ENCODE data around the gene SEC31B.

SEC31B gene

DNA sequence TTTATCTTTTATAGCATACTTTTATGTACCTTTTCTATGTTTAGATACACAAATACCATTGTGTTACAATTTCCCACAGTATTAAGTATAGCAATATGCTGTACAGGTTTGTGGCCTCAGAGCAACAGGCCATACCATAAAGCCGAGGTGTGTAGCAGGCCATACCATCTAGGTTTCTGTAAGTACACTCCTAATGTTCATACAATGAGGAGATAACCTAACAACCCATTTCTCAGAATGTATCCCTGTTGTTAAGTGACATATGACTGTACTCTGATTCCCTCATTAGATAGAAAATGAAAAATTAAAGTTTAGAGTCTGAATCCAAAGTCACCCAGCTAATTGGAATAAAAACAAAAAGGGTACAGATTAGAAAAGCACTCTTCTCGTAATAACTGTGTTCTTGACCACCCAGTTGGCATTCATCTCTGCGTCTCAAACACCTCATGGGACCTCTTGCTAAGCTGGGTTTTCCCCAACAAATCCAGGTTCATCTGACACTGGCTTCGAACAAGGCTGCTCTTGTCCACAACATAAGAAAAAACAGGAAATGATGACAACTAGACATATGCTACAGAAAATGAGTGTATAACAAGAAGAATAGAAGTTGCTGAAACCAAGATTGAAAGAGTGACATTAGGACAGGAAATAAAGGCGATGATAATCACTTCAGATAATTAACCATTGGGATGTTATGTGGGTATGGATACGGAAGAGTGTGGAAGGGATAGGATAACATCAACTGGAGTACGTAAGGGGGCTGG, 8.6 kb upstream of the SEC31B start:
- no peak for DNase-seq

DNA sequence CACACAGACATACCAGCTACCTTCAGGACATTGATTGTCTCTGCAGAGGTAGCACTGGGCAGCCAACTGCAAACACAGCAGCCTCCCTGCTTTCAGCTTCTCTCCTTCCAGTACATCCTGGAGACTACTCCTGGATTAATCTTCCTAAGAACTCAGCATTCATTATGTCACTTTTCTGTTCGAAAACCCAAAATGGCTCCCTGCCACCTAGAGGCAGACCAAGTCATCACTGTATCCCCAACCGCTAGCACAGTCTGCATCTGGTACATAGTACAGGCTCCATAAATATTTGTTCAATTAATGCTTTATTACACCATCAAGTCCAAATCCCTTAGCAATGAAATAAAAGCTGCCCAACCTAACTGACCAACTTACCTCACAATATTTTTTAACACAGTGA, 5.0 kb upstream of the SEC31B start:
- DNase-seq, result no peak

DNA sequence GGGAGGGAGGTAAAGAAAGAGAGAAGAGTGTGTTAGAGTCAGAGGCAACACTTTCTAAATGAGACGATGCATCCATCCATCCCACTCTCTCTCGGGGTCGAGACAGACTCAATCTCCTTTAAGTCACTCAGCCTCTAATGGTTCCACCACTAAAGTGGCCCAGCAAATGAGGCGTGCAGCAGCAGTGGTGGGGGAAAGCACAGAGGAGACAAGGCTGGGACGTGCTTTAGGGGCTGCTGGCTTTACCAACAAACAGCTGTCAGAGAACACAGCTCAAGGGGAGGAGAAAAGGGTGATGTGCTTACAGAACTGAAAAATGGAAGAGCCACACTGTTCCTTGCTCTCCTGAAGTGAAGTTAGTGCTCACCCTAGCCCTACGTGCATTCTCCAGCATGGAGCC, 4.5 kb upstream of the SEC31B start:
- DNase-seq, result no peak

DNA sequence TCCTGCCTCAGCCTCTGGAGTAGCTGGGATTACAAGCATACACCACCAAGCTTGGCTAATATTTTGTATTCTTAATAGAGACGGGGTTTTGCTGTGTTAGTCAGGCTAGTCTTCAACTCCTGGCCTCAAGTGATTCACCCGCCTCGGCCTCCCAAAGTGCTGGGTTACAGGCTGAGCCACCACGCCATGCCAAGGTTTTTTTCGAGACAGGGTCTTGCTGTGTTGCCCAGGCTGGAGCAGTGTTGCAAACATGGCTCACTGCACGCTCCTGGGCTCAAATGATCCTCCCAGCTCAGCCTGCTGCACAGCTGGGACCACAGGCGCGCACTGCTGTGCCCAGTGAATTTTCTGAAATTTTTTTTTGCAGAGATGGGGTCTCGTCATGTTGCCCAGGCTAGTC, 3.3 kb upstream of the SEC31B start:
- no peak for DNase-seq

DNA sequence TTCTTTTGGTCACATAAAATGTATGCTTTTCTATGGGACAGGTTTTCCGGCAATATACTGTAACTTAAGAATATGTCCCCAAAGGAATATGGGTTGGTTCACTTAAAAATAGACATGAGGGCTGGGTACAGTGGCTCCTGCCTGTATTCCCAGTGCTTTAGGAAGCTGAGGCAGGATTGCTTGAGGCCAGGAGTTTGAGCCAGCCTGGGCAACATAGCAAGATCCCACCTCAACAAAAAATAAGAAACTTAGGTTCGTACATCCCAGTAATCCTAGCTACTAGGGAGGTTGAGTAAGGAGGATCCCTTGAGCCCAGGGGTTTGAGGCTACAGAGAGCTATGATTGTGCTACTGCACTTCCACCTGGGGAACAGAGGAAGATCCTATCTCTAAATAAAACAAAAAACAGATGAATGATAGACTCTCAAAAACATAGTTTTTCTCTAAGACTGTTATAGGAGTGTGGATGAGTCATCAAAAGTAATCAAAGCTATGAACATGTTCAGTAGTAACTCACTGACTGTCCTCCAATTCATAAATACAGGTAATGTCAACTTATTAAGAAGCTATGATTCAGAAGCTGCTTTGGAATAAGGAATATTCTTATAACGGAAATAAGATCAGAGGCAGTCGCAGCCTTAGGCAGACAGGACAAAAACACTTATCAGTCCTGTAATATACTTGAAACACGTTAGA, 2.6 kb upstream of the SEC31B start:
- DNase-seq, result no peak

DNA sequence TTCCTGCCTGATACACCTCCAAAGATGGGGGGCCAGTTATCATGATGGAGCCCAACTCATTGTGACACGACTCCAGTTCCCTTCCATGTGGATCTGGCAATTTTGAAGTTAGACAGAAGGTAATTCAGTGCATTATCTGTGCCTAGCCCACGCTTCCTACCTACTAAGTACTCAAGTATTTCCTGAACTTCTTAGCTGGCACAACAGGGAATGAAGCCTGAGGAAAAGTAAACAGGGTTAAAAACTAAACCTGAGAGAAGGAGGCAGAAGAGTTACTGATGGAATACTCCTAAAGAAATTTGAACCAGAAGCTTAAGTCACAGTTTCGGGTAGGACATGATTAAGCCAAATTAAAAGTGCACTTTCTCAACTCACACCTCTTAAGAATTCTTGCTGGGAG, 1.1 kb upstream of the SEC31B start:
- no peak for DNase-seq

DNA sequence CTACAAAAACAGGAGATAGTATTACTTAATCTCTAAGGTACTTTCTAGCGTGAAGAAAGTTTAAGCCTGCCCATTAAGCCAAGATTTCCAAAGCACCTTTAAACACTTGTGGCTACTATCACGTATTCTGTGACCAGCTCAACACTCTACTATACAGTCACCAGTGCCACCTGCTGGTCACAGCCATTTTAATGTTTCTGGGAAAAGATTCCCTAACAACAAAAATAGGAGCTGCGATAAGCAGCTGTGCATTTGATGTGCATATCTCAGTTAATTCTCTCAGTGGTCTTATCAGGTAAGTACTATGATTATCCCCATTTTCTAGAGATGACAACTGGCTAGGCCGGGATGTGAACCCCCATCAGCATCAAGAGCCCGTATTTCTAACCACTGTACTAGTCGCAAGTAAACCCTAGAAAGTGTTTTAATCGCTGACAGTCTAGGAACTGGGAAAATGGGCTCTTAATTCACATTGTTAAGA, 860 bp downstream of the SEC31B start:
- DNase-seq, result peak; percentile 77

DNA sequence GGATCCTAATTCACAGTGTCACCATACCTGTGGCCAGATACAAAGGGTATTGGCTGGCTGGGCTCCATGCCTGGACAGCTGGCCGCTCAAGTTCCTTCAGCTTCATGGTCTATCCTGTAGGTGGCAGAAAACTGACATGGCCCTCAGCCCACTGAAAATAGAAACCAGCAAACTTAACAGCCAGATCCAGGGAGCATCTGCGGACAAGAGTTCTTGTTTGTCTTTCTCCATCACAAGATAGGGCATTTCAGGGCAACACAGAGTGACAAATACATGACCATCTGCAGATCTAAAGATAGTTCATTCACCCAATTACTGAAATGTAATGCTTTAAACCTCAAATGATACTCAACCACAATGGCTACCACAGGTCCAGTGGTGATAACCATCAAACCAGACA, 2.8 kb downstream of the SEC31B start:
- DNase-seq, result no peak

DNA sequence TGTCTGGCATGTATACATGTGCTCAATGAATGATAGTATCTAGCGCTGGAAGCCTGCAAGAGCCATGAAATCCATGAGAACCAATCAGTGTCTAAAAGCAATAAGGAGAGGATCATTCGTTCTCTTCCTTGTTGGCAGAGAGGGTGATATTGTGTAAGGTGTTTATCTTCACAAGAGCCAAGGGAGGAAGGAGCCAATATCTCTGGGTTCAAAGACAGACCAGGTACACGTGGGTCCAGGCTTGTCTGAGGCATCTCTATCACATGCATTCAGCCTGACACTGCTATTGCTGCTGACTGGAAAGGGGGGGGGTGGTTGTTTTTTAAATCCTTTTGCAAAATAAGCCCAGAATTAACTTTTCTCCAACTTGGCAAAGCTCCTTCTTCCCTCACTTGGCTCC, 4.0 kb downstream of the SEC31B start:
- no peak for DNase-seq

DNA sequence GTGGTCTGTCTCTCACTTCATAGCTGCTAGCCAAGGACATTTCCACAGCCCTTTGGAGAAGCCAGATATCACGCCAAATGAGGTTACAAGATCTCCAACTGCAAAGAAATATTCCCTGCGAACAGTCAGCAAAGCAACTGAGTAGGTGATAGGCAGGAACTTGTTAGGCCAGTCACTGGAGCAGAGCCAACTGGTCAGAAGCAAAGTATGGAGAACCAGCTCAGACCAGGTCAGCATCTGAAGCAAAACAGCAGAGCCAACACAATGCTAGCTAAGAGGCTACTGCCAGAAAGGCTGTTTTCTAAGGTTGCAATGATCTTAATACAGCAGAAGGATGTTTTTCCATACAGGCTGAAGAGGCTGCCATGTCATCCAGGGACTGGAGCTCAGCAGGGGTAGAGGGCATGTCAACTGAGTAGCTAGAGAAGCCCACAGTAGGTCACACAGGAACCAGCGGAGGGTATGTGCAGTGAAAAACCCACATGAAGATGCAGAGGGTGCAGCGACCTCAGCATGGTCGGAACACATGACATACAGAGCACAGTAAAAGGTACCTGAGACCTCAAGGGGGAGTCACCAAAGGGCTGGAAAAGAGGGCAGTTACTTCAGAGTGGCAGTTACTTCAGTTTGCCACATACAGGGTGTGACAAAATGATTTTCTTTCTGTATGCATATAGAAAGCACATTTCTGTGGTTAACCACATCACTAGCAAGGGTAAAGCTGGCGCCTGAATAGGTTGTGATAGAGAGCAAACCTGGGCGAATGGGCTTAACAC, 8.9 kb downstream of the SEC31B start:
- peak; percentile 76 for DNase-seq

DNA sequence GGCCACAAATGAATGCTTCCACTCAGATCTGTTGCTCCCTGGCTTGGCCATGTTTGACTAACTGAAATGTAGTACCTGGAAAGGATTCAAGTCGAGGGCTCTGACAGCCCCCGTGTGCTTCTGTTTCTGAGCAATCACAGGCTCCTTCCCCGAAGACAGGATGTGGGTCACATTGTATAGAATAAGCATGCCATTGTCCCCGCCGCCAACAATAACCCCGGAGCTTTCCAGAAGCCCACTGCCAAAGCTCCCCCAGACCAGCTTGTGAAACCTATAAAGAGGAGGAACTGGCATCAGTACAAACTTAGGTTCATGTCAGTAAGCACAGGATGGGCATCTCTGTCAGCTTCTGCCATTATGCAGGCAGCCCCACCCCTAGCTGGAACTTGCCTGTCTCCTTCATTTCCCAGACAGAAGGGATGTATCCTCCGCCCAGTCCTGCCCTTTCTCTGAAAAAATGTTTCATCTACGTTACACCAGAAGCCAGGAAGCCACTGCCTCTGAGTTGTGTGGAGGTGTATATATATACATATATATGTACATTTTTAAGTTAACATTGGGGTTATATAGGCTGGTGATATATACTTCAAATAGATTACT, 10.3 kb downstream of the SEC31B start:
- DNase-seq, result peak; percentile 77

DNA sequence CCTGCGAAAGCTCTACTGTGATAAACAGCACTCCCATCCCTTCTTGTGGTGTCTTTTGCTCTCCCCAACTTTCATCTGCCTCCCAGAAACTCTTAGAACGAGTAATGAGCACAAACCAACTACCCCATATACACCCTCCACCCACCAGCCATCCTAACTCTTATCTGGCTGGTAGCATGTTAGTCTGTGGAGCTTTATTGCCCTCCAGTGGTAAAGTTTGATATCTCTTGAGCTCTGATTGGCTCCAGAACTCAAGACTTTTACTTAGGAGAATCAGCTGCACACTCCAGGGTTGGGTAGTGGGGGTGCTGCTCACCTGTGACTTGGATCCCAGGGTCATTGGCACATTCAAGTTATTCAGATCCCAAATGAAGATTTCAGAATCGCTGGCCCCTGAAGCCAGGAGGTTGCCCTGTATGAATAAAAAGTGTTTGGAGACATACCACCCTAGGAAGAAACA, 10.9 kb downstream of the SEC31B start:
- DNase-seq, result no peak

DNA sequence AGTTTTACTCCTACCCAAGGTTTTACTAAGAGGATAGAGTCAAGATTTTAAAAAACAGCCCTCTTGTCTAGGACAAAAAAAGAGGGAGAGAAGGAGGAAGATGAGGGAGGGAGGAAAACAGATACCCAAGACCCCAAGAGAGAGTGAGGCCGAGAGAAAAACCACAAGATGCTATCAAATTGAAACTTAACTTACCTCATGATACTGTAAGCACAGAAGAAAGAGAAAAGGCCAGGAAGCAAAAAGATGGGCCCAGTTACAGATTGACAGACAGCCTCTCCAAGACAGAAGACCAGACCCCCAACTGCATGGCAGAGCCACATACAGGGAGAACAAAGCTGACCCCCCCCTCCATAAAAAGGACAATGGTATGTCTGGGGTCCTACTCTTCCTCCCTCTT, 11.4 kb downstream of the SEC31B start:
- no peak for DNase-seq

DNA sequence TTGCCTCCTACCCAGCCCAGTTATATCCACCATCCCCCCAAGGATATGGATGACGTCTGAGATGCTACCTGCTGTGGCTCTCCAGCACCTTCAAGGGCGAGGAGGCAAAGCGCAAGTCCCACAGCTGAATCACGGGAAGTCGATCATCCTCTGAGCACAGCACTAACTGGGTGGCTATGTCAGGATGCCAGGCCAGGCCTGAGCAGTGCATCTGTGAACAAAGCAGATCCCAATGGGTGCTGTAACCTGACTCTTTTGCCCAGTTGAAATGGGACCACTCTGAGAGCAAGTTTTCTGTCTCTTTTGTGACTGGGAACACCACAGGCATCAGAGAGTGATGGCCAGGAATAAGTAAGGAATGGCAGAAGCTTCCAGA, 12.3 kb downstream of the SEC31B start:
- DNase-seq, result no peak

DNA sequence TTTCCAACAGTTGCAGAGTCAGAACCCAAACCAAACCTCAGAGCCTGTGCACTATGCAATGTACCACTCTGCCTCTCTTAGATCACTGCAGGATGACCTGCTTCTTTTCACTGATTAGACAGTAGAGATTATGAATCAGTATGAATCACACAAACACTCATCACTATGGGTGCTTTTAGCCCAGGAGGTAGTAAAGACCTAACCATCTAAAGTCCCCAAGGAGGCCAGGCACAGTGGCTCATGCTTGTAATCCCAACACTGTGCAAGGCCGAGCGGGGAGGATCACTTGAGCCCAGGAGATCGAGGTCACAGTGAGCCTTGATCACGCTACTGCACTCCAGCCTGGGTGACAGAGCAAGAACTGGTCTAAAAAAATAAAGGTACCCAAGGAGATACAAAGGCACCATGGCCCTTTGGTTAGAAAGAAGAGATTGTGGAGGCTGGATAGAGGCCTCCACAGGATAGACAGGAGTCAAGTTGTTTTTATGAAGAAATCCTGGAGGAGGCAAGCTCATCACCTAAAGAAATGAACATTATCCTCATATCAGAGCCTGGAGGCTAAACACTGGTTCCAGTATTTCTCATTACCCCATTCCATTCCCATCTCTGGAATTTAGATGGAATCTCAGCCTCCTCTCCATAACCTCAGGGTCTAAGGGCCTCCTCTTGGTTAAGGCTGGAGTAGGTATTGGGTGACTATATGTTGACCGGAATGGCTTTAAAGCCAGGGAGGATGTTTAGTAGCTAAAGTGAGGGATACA, 12.9 kb downstream of the SEC31B start:
- DNase-seq, result no peak

DNA sequence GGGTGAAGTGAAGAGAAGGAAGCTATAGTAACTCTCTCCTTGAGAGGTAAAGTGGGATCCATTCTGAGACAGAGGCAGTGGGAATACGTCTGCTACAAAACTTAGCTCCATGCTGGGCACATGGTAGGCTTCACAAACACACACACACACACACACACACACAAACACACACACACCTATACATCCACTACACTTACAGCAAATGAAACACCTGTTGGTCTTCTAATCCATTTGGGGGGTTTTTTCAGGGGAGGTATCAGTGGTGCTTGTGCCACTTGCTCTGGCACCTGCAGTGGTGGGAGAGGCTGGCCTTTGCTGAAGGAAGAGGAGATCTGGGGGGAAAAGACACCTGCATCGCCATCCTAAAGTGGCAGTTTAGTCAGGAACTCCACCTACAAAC, 14.5 kb downstream of the SEC31B start:
- no peak for DNase-seq

DNA sequence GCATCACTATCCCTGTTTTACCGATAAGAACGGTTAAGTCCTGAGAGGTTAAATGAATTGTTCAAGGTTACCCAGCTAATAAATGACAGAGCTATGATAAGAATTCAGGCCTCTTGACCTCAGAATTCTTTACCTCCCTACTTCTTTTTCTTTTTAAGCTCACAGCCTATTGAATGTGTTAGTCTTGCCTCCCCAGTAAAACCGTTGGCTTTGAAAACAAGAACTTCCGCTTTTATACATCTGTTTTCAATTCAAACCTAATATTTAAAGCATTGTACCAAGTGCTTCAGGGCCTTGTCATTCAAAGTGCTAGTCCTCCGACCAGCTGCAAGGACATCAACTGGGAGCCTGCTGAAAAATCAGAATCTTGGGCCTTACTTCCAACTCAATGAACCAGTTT, 15.6 kb downstream of the SEC31B start:
- DNase-seq, result no peak

DNA sequence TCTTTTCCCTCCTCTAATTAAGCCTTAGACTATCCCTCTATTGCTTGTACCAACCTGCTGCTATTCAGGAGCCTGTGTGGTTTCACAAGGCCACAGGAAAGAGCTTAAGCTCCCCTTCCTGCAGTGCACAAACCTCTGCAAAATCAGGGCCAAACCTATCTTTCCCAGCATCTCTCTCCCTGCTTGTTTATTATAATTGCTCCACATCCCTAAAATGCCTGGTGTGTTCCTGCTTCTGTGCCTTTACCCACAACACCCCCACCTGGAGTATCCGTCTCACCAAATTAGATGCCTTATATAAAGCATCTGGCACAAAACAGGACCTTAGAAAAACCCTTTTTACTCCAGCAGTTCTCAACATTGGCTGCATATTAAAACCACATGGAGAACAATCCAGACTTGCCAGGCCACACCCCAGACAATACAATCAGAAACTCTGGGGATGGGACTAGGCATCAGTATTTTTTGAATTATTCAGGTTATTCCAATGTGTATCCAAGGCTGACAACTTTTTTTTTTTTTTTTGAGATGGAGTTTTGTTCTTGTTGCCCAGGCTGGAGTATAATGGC, 16.7 kb downstream of the SEC31B start:
- no peak for DNase-seq

DNA sequence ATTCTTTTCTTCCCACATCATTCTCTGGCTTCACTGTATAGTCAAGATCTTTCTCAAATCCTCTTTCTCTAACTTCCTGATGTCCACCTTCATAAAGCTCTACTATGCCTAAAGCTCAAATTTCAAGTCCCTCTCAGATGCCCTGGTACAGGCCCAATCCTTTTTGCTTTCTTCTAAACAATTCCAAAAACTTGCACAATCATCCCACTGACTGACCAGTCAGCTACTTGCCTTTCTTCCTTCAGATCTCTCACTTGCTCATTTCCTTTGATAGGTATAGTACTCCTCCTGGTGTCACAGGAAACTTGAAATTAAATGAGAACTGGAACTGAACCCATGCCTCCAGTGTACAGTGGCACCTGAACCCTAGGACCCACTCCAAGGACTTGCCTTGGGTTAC, 18.2 kb downstream of the SEC31B start:
- no peak for DNase-seq

DNA sequence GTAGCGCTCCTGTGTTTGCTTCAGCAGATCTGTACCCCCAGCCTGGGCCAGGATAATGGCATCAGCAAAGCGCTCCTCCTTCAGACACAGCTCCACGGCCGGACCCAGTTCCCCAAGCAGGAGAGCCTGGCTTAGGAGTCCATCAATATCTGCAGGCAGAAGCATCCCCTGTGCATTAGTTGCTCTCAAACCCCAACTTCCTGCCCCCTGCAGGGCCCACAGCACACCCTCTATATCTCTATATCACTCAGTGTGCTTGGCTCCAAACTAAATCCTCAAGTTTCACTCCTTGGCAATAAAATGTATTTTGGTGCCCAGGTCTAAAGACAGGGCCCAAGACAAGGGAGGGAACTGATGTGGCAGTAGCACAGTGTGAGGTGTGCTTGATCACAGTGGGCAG, 21.6 kb downstream of the SEC31B start:
- DNase-seq, result no peak

DNA sequence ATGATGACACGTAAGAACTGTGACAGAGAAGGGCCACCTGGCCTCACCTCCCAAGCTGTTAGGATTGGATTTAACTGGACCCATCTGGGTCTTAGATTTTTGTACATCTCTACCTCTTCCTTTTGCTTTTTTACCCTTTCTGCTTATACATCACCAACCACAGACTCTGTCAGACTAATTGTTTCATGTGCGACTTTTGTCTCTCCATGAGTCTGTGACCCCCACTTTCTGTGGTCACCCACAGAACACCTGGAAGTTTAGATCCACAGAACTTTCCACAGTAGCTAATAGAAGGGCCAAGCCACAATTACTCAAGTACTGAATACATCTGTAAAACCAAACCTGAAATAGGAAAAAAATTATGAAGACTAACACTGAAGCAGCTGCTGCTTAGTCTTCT, 23.1 kb downstream of the SEC31B start:
- DNase-seq, result no peak

DNA sequence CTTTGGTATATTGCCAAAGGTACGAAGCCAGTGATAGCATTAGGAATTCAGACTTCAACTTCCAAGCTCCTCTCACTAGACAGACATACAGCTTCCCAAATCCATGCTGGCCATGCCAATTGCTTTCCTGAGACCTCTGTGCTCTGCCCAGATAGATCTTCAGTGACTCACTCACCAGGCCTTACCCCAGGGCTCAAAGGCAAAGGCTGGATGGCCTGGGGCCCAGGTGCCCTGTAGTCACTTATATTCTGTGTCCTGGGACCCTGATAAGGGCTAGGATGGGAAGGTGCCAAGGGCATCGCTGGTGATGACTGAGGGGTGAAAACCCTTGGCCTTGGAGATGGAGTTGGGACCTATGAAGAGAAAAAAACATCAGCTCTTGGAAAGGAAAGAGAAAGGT, 29.1 kb downstream of the SEC31B start:
- DNase-seq, result no peak
